Activated CD4-positive, alpha-beta T cell treated with anti-CD3 and anti-CD28 coated beads, Interleukin-2, Interleukin-6, amounts not matched to agents 100 ng/mL and 50 ng/mL, durations not matched to agents 16 hours and 8 hours (primary cell): ENCODE measurements around the gene SERPINB2.
"Not testable (repeated sequence)": the region's sequence is repeated elsewhere in the genome, so short reads cannot be mapped to it uniquely, and the experiment has no call there.

Source experiments
- DNase-seq: peaks from one replicate; pipeline ENCODE4 v3.0.0-alpha.2; 2020

The SERPINB2 gene

DNA sequence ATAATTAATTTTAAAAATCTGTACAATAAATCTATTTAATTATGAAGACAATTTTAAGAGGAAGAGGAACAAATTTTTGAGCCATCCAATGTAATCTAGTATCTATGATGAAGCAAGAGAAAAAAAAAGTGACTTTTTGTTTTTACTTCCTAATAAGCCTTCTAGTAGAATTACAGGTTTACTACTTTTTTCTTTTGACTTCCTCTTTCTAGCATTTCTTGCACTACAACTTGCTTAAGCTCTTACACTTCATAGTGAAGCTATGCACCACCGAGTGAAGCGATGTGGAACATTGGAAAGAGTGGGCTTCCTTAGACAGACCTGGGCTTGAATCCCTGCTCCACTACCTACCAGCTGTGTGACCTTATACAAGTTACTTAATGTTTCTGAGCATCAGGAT is 2.1 kb downstream of the SERPINB2 start:
- no peak for DNase-seq

DNA sequence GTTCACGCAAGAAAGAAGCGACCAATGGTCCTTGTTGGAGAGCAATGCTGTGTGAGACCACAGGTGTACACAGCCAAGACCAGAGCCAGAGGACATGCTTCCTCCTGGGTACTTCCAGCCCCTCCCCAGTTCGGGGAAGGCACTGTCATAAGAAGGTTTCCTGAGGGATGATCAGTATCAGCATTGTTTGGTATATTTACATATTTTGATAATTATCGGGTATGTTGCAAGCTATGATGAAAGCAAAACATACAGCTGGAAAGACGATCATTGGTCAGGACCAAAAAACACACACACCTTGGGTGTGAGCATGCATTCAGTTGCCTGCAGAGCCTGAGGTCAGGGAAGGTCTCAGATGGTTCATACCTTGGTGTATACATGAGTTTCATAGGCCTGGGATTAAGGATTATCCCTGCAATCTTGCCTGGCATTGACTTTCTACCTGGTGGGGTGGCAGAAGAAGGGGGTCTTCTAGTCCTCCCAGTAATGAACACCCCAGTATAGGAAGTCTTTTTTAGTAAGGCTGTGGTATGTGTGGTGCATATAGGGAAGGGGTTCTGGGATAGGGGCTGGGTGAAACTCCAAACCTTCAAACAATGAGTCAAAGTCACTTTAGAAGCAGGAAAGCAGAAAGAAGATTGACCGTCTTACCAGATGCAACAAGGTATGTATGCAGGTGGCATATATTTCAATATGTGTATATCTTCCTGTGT is 2.9 kb downstream of the SERPINB2 start:
- no peak for DNase-seq

DNA sequence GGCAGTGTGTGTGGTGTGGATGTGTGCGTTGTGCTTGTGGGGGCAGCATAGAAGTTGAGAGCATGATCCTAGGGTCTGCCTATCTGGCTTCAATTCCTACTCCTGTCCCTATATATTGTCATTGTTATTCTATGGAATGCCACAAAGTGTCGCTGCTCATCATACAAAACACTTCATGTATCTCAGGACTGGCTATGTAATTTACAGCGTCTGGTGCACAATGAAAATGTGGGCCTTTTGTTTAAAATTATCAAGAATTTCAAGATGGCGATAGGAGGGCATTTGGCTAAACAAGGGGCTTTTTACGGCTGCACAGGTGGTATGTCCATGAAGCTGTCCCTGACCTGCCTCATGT is 3.4 kb downstream of the SERPINB2 start:
- peak; percentile 5 for DNase-seq

DNA sequence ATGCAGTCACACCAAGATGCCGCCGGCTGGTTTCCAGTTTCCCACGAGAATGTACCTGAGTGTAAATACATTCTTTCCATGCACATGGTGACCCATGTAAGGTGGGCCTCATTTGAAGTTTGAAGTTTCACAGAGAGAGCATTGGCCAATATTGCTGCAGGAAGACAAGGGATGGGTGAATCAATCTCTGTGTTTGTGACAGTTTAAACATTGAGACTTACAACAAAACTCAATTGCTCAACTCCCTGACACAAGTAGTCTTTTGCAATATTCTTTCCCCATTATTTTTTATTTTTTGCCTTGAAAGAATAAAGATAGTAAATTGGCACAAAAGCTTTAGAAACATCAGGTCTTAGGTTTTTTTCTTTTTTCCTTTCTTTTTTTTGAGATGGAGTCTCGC is 5.1 kb downstream of the SERPINB2 start:
- DNase-seq, result no peak

DNA sequence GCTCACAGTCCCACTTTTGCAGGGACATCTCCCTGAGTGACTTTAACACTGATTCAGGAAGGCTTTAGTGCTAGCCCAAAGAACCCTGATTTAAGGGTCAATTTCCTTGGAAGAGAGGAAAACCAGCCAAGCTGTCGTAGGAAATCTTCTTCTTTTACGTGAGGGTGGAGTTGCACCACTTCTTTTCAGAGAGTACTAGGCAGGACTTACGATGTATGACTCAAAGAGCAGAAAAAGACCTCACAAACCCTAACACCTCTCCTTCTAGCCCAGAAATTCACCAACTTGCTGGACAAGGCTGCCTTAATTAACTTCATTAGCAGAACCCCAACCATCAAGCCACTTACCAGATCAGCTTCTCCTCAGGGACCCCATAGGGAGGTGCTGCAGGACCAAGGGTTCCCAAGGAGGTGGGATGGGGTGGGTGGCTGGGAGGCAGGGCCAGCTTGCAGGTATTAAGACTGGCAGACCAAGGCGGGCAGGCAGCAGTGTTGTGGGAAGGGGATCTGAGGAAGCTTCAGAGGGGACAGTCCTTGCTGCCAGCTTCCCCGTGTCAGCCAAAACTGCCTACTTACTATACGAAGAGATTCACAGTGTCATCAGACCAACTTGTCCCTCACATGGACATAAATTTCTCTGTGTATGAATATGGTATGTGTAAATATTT is 6.7 kb downstream of the SERPINB2 start:
- no peak for DNase-seq

DNA sequence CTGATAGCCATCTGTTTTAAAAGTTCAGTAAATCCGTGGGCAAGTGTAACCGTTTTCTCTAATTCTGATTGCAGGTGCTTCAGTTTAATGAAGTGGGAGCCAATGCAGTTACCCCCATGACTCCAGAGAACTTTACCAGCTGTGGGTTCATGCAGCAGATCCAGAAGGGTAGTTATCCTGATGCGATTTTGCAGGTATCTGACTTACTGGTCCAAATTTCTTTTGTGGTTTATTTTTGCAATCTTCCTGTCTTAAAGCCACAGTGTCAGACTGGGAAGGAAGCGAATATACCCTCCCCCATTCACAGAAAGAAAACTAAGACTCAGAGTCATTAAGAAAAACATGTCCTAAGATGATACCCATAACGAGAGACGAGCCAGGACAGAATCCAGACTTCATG is 7.7 kb downstream of the SERPINB2 start:
- no peak for DNase-seq

DNA sequence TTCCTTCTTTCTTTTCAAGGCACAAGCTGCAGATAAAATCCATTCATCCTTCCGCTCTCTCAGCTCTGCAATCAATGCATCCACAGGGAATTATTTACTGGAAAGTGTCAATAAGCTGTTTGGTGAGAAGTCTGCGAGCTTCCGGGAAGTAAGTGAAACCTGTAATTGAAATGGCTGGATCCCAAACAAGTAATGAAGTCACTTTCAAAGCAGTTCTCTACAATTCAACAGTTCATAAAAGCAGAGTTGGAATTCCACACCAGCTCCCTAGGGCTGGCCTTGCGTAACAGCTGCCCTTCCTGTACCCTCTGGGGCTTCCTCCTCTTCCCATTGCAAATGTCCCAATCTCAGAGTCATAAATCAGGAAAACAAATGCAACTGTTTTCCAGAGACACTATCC is 9.6 kb downstream of the SERPINB2 start:
- DNase-seq, result no peak

DNA sequence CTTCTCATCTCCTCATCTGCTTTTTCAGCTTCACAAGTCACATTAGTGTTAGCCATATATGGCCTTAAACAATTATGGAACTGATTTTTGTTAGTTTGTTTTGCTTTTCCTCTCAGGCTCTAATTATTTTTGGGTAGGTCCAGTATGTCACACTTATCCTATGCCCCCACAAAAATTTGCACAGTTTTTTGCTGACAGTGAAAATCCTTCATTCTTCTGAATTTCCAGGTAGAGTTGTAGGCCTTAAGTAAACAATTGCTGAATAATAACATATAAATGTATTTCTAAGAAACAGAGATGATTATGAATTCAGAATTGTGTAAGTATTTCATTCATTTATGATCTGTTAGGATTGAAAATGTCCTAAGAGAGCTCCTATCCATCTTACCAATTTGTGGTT is 11.7 kb downstream of the SERPINB2 start:
- no peak for DNase-seq

DNA sequence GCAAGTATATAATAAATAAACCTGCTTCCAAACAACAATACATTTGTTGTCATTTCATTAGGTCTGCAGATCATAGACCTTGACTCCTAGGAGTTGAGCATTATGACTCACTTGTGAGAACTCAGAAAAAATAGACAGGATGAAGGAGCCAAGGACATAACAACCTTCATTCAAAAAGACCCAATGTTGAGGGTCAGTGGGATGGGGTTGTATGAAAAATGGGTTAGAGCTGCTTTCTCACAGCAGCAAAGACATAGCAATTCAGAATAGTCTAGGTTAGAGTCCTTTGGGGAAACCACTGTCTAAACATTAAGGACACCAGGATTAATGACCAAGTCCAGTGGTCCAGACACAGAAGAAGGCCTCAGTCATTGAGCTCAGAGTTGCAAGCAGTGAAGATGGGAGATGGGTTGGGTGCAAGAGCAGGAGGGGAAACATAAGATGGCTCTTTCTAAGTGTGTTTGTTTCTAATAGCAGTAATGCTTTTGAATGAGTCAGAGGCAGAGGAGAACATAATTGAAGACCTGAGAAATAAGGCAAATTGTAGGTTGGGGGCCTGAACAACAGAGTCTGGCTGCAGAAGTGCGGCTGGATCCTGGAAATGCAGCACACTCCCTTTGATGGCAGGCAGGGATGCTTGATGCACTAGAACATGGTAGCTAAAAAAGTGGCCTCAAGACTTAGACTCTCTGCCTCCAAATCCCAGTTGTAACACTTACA is 16.5 kb downstream of the SERPINB2 start:
- no peak for DNase-seq

DNA sequence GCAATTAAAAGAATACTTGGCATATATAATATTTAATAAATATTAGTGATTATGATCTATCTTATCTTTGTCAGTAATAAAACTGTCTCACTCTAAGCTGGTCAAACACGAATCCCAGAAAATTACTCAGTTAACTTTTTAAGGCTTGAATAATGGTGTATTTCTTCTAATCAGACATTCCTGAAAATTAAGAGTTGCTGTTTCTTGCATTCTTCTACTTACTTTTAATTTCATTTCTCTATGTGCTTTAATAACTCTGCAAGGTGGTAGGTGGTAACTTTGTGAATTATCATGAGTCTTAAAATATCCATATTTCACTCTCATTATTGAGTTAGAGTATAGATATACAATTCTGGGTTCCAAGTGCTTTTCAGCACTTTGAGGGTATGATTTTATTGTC is 17.2 kb downstream of the SERPINB2 start:
- DNase-seq, result no peak

DNA sequence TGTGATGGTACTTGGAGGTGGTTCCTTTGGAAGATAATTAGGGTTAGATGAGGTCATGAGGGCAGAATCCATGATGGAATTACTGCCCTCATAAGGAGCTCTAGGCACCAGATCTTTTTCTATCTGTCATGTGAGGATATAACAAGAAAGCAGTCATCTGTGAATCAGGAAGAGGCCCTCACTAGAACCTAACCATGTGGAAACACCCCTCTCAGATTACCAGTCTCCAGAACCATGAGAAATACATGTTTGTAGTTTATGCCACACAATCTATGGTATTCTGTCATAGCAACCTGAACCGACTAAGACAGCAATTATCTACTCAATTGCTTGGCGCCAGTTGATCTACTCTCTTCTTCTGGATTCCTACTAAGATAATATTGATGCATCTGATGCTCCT is 17.9 kb downstream of the SERPINB2 start:
- DNase-seq, result no peak

DNA sequence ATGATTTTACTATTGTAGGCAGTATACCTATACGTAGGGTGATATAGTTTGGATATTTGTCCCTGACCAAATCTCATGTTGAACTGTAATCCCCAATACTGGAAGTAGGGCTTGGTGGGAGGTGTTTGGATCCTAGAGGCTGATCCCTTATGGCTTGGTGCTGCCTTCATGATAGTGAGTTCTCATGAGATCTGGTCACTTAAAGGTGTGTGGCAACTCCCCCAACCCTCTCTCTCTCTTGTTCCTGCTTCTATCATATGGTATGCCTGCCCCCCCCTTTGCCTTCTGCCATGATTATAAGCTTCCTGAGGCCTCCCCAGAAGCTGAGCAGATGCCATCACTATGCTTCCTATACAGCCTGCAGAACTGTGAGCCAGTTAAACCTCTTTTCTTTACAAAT is 18.6 kb downstream of the SERPINB2 start:
- DNase-seq, result no peak

DNA sequence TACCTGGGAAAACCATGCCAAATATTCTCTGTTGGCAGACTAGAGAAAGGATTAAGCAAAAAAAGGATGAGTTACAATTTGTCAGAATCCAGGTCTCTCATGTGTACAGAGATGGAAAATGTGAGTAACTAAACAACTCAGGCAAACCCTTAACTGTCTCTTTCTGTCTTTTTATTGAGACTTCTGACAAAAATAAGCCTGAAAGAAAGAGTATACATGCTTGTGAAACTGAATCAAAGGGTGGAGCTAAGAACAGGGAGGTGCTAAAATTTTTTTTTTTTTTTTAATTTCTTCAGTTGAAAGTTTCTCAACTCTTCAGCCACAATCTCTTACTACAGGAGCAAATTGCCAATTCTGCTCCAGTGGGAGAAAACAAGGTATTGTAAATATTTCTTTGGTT is 20.2 kb downstream of the SERPINB2 start, which contains the start of gene SERPINB10:
TSS of gene SERPINB10 (plus strand) at position 295 of the 400 bp plus-strand sequence. CDS start 7,553 bp downstream, outside the sequence.
- DNase-seq, result no peak

DNA sequence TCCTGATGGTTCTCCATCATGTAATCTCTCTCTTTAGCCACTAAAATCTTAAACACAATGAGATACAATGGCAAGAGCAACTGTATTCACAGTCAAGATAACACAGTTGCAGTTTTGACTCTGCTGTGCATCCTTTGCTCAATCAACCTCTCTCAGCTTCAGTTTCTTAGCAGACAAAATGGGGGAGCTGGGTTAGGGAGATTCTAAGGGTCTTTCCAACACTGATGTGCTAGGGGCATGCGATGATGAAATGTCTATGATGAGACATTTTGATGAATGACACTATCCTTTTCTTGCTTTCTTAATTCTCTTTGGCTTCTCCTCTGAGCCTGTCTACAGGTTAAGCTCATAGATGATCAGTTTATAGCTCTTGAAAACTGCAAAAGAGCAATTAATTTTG is 21.4 kb downstream of the SERPINB2 start:
- DNase-seq, result no peak

DNA sequence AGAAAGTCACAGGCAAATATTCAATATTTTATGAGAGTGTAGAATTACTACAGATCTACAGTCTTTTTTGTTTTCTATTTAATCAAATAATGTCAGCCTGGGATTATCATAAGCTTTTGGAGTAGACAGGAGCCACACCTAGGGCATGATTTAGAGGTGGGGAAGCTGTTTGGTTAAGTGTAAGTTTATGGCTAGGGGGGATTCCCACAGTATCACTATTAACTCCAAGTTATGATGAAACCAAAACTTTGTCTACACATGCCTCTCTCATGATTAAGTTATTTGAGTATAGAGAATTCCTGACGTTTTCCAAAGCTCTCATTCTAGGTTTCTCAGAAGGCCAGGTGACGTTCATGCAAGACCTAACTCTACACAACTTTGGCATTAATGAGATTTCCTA is 22.4 kb downstream of the SERPINB2 start:
- no peak for DNase-seq

DNA sequence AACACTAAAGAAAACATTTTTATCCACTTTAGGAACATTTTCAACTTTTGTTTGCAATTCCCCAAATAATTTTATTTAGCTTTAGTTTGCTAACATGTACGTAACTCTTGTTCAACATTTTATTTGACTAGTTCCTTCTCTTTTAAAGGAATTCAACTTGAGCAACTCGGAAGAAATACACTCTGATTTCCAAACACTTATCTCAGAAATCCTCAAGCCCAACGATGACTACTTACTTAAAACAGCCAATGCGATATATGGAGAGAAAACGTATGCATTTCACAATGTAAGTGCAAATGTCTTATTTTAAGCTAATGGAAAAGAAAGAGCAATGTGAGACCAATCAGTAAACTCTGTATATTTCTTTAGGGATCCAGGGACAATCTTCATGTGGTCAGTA is 30.3 kb downstream of the SERPINB2 start:
- DNase-seq, result no peak

DNA sequence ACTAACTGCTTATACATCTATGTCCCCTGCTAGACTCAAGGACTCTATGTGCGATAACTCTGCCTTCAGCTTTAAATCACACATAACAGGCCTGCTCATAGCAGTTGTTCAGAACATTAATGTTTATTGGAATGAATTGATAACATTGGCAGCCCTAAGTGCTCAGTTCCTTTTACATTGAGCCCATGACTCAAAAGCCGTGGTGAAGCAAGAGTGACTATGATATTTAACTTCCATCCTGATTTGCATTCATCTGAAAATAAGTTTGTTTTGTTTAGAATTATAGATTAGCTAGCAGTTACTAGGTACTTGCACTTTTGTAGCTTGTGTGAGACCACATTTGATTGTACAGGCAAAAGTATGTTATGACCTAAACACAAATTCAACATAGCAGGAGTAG is 34.5 kb downstream of the SERPINB2 start:
- DNase-seq, result no peak

DNA sequence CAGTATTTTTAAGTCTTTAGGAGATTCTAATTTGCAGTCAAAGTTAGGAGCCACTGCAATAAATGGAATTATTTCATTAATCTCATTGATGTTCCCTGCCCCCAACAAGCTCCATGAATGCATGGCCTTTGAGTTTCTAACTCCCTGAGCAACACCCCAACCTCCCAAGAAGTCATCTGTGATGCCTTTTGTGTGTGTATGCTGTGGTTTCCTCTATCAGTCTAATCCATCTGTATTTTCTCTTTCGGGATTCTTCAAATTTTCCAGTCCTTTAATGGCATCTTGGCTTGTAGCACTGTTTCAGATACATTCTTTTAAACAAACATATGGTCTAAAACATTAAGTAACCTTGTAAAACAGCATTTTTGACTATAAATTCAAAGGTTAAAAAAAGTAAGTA is 37.0 kb downstream of the SERPINB2 start:
- no peak for DNase-seq

DNA sequence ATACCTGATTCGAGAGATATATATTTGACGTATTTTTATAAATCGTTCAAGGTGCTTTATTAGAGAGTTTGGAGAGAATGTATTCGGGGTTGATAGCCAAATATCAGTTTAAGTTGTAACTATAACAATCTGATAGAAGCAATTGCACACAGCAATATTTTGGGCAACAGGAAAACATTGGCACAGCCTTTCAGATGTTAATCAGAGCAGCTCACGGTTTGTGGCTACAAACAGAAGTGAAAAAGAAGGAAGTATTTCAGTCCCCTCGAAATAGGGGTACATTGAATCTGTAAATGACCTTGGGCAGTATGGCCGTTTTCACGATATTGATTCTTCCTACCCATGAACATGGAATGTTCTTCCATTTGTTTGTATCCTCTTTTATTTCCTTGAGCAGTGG is 40.8 kb downstream of the SERPINB2 start:
- no peak for DNase-seq

DNA sequence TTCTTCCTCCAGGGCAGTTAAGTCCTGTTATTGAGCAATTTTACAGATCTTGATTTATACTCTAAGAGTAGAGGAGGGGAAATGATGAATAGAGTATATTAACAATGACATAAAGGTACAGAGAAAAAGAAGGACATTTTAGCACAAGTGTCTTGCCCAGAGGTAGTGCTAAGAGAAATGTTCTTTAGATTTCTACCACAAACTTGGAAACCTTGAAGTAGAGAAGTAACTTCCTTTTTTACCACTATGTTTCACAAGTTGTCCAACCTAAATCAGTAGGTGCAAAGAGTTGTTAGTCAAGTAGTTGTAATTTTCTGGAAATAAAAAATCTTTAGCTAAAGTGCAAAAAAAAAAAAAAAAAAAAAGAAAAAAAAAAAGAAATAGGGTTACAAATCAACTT is 41.9 kb downstream of the SERPINB2 start:
- DNase-seq, result not testable (repeated sequence)

DNA sequence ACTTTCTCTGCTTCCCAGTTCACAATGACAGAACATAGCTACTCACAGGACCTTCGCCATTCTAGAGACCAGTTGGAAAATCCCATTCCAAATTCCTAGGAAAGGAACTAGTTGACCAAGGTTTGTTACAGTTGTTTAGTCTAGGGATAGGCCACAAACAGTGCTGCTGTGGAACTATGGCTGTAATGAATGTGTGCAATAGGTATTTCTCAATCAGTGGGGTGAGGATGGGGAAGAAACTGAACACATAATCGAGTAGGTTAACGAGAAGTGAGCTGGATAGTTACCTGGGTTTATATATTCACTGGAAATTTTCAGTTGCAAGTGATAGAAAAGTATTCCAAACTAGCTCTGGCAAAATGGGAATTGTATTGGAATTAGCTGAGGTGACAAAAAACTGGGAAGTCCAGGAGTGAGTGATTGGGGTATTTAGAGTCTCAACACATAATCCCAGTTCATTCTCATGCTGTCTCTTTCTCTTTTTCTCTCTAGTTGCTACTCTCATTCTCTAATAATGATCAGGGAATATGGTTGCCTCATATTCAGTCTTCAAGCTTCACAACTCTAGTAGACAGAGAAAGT is 43.4 kb downstream of the SERPINB2 start:
- DNase-seq, result no peak

DNA sequence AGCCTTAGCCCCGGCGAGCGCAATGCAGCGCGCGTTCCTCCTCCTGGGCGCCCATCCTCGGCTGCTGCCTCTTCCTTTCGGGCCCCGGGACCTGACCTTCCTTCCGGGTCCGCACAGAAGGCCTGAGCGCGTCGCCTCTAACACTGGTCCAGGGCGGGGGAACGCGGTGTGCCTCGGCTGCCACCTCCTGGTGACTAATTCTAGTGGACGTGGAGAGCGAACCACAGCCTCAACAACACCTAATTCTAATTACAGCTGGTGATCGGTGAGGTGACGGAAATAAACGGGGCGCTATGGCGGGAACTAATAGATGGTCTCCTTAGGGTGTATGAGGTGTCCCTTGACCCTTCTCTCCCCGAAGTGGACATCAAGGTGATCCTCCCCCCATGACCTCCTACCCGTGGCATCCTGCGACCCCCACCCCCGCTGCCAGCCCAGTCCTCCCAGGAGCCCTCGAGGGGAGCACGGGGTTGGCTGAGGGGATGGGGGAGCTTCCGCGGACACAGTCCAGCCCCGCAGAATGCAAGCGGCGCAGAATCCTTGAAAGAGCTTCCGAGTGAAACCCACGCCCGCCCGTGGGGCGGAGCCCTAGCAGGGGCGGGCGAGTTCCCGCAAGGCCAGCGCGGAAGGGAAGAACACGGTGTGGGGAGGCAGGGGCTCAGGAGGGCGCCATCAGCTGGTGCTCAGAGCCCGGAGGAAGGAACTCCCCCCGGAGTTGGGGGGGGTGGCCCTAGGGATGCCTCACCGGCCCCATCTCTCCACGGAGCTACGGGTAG is 48.8 kb downstream of the SERPINB2 start:
- peak; percentile 80 for DNase-seq

DNA sequence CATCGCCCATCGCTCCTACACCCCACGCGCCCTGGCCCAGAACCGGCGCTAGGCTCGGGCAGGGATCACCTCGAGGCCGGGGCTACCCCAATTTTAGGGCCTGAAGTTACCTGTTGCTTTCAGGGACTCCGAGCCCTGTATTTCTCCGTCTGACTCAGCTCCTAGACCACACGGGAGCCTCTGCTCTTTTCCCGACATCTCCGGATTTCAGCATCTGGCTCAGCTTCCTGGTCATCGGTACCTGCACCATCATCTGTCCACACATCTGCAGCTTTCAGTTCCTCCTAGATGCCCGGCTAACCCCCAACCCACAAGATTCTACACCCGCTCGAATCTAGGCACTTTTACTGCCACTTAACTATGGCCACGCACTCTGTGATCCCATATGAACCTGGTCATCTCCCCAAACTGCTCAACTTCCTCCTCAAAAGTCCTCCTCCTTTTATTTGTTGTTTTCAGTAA is 49.5 kb downstream of the SERPINB2 start:
- DNase-seq, result no peak
